GM12878 (cell line): ENCODE data around the gene ITPRIP. TPM values are rescaled to one million over a fixed set of nuclear protein-coding genes. Genes with fewer than 3 reads are reported as not detected.
A peak's percentile ranks its signal among the peaks of the same experiment; 100 is the strongest.

Experiments
- ATAC-seq: fragments of 200-7000 bp; cut with Tn5 transposase; 3 replicates; pipeline ENCODE4 v1.9.1; 2020; ENCODE audit warnings: mild to moderate bottlenecking, moderate library complexity
- BruUV-seq: library from RNA; stranded (reverse); fragments of 400-500 nt; replicated peaks from 2 replicates; lab custom pipeline; 2021; lab: Mats Ljungman, UMichigan
- CTCF ChIA-PET: fragments of 300-600 bp; sonication (Branson Sonifier 250); formaldehyde crosslinking; extraction: SDS; loops from one replicate; lab custom pipeline; 2021; ENCODE audit warnings: inconsistent platforms; lab: Yijun Ruan, JAX
- POLR2A ChIA-PET: fragments of 350-600 bp; formaldehyde crosslinking; extraction: SDS; loops from one replicate; lab custom pipeline; 2021; ENCODE audit warnings: inconsistent platforms; lab: Charles Lee
- RAD21 ChIA-PET: fragments of 300-600 bp; sonication (Branson Sonifier 250); formaldehyde crosslinking; loops from one replicate; lab custom pipeline; 2023; ENCODE audit warnings: antibody characterized with exemption; ENCODE audit not compliant: unreplicated experiment; lab: Charles Lee
- SMC1A ChIA-PET: fragments of 300-600 bp; sonication (Branson Sonifier 250); formaldehyde crosslinking; loops from one replicate; lab custom pipeline; 2023; ENCODE audit not compliant: unreplicated experiment, uncharacterized antibody; lab: Charles Lee
- DNase-seq: peaks from one replicate; pipeline ENCODE4 v3.0.0-alpha.2; 2011; ENCODE audit warnings: low read depth, low spot score
- FAIRE-seq: peaks from 3 replicates; lab custom pipeline; 2011; peaks lifted over from hg19 to GRCh38; lab: Jason Lieb, UNC
- H2AFZ ChIP-seq: 2 replicates; pipeline ENCODE4 v1.6.0; 2011; ENCODE audit warnings: low read depth, low read length, control low read depth; ENCODE audit not compliant: control insufficient read depth
- H3K27ac ChIP-seq: 2 replicates; pipeline ENCODE4 v1.5.1; 2011; ENCODE audit warnings: control low read depth; ENCODE audit not compliant: control insufficient read depth, insufficient read depth
- H3K27me3 ChIP-seq, 2 experiments: replicated peaks in 1 of 2; 2 replicates each; pipeline versions ENCODE4 v1.6.0 to v1.6.1; 2011; ENCODE audit warnings: low read length in 1 of 2; ENCODE audit not compliant: control insufficient read depth in 2 of 2, insufficient read depth in 2 of 2
- H3K36me3 ChIP-seq, 2 experiments: 2 replicates each; pipeline ENCODE4 v1.5.1; 2011; ENCODE audit warnings: low read length in 1 of 2; ENCODE audit not compliant: control insufficient read depth in 2 of 2, insufficient read depth in 2 of 2
- H3K4me1 ChIP-seq: 2 replicates; pipeline ENCODE4 v1.6.1; 2011; ENCODE audit warnings: mild to moderate bottlenecking, low read length, moderate library complexity, mixed read lengths; ENCODE audit not compliant: control insufficient read depth, insufficient read depth
- H3K4me2 ChIP-seq: 2 replicates; pipeline ENCODE4 v1.6.0; 2011; ENCODE audit warnings: control low read depth; ENCODE audit not compliant: control insufficient read depth, insufficient read depth
- H3K4me3 ChIP-seq: fragments of 200-600 bp; sonication (generic); 2 replicates; pipeline ENCODE4 v1.5.1; 2016
- H3K79me2 ChIP-seq: 2 replicates; pipeline ENCODE4 v1.6.0; 2011; ENCODE audit warnings: low read length; ENCODE audit not compliant: control insufficient read depth, insufficient read depth
- H3K9ac ChIP-seq: 2 replicates; pipeline ENCODE4 v1.8.0; 2011; ENCODE audit warnings: low read length, control low read depth, mixed read lengths; ENCODE audit not compliant: control insufficient read depth, insufficient read depth
- H3K9me3 ChIP-seq: replicated peaks from 3 replicates; pipeline ENCODE4 v1.5.1; 2011; ENCODE audit warnings: mild to moderate bottlenecking, low read length; ENCODE audit not compliant: control insufficient read depth, insufficient read depth
- H4K20me1 ChIP-seq: 2 replicates; pipeline ENCODE4 v1.6.0; 2011; ENCODE audit not compliant: control insufficient read depth, insufficient read depth
- ATF3 ChIP-seq: IDR thresholded peaks from 2 replicates; pipeline ENCODE4 v1.6.1; 2011; ENCODE audit warnings: low read depth, mild to moderate bottlenecking, low read length, moderate library complexity, borderline replicate concordance; ENCODE audit errors: extremely low read depth
- BCL3 ChIP-seq: IDR thresholded peaks from 2 replicates; pipeline ENCODE4 v1.6.1; 2011; ENCODE audit warnings: borderline replicate concordance, low read depth, mild to moderate bottlenecking, moderate library complexity, low read length; ENCODE audit not compliant: insufficient read depth, poor library complexity, severe bottlenecking
- EED ChIP-seq: sonication (generic); IDR thresholded peaks from 2 replicates; pipeline ENCODE4 v1.6.1; 2016; ENCODE audit warnings: antibody characterized with exemption, low read depth
- EGR1 ChIP-seq, 2 experiments: IDR thresholded peaks; 1 replicate in 1 of 2; 2 replicates in 1 of 2; pipeline ENCODE4 v1.6.1; 2011 to 2012; ENCODE audit warnings: low read depth in 2 of 2, low read length in 2 of 2, borderline replicate concordance in 1 of 2, mild to moderate bottlenecking in 1 of 2, moderate library complexity in 1 of 2
- FOS ChIP-seq: IDR thresholded peaks from 3 replicates; pipeline ENCODE4 v1.6.1; 2011; ENCODE audit warnings: borderline replicate concordance; ENCODE audit not compliant: insufficient read length; ENCODE audit errors: extremely low read depth
- FOXK2 ChIP-seq: fragments of 450-650 bp; IDR thresholded peaks from 2 replicates; pipeline ENCODE4 v1.6.1; 2017; ENCODE audit warnings: mild to moderate bottlenecking, moderate library complexity
- IKZF2 ChIP-seq, 2 experiments: fragments of 450-650 bp; IDR thresholded peaks; 2 replicates each; pipeline ENCODE4 v1.6.1; 2017; ENCODE audit warnings: mild to moderate bottlenecking in 2 of 2, moderate library complexity in 2 of 2
- NBN ChIP-seq: fragments of 450-650 bp; IDR thresholded peaks from 2 replicates; pipeline ENCODE4 v1.6.1; 2016
- NR2F1 ChIP-seq: fragments of 450-650 bp; conservative IDR thresholded peaks from 2 replicates; pipeline ENCODE4 v1.6.1; 2017; ENCODE audit warnings: mild to moderate bottlenecking
- PML ChIP-seq: IDR thresholded peaks from 2 replicates; pipeline ENCODE4 v1.6.1; 2012; ENCODE audit warnings: low read length, inconsistent platforms
- SIN3A ChIP-seq: IDR thresholded peaks from 2 replicates; pipeline ENCODE4 v1.6.1; 2012; ENCODE audit warnings: low read depth, low read length, improper control_type of control experiment
- SKIL ChIP-seq: fragments of 450-650 bp; IDR thresholded peaks from 2 replicates; pipeline ENCODE4 v1.6.1; 2017; ENCODE audit warnings: mild to moderate bottlenecking, low read depth, inconsistent platforms; ENCODE audit not compliant: poor library complexity, severe bottlenecking
- SPI1 ChIP-seq: IDR thresholded peaks from 2 replicates; pipeline ENCODE4 v1.6.1; 2011; ENCODE audit warnings: low read depth, mild to moderate bottlenecking, low read length, moderate library complexity, borderline replicate concordance; ENCODE audit not compliant: insufficient read depth
- WRNIP1 ChIP-seq: IDR thresholded peaks from 2 replicates; pipeline ENCODE4 v1.6.1; 2011; ENCODE audit warnings: low read depth, low read length, improper control_type of control experiment, borderline replicate concordance
- ZNF622 ChIP-seq: fragments of 450-650 bp; IDR thresholded peaks from 2 replicates; pipeline ENCODE4 v1.6.1; 2017; ENCODE audit warnings: mild to moderate bottlenecking, inconsistent platforms
- WGBS: methylation state at CpG from one replicate; pipeline ENCODE4 v1.1.6; 2016; ENCODE audit warnings: low lambda C conversion rate; ENCODE audit not compliant: insufficient replicate concordance, insufficient coverage; ENCODE audit errors: missing lambda C conversion rate; 5-methylcytosine and 5-hydroxymethylcytosine counted together
- in situ Hi-C: fragments of 300-500 bp; cut with MboI; formaldehyde crosslinking; loops from 9 replicates; pipeline ENCODE4 v1.14.3; 2018; ENCODE audit warnings: mixed read lengths
- intact Hi-C: fragments of 100-400 bp; cut with micrococcal nuclease; formaldehyde crosslinking; loops from one replicate; pipeline ENCODE4 v1.14.2; 2022; ENCODE audit not compliant: unreplicated experiment
- polyA plus RNA-seq, 11 experiments: library from polyadenylated mRNA; depleted of rRNA in 4 of 11; unstranded in 6 of 11; stranded (reverse) in 5 of 11; fragments of >200 nt; fragmentation: Nextera tagmentation in 4 of 11; fragmentation: Illumina TruSeq in 1 of 11; extraction: Ambion mirVana in 4 of 11; extraction: Trizol in 1 of 11; gene quantifications; 1 replicate in 1 of 11; 2 replicates in 10 of 11; pipeline versions ENCODE4 v1.2.1 to v1.2.3, GENCODE V29; 2011 to 2016; ENCODE audit warnings: inconsistent platforms in 2 of 11, missing spikeins in 2 of 11, low read depth in 1 of 11
- total RNA-seq, 4 experiments: library from RNA; depleted of rRNA in 3 of 4; stranded (reverse); fragments of >200 nt in 3 of 4; fragmentation: Illumina TruSeq in 1 of 4; extraction: Trizol in 1 of 4; gene quantifications; 2 replicates each; pipeline versions ENCODE4 v1.2.1 to v1.2.3, GENCODE V29; 2013 to 2021
- TF ChIP-seq, protein P1 (sequence below): fragments of 450-650 bp; formaldehyde crosslinking; IDR thresholded peaks from 2 replicates; pipeline ENCODE4 v1.4.0; 2020; ENCODE audit warnings: mild to moderate bottlenecking, moderate library complexity

Gene ITPRIP
- total and polyA plus RNA-seq, 10 of the 15 experiments (the other 5 are each of a cell fraction or from before 2014, with no cell fraction given), result 0.82 to 10.4 (median 5.9) TPM

GRCh38 chr10:104337521-104337984 is 712 bp downstream of the ITPRIP start:
- Histone ChIP-seq H3K27me3 (no peaks in the 10 kb centered on the region), H3K4me2 (peak overlapping the region; percentile 98), H2AFZ (peak overlapping the region; percentile 86), H3K4me3 (peak overlapping the region; percentile 94), H3K9ac (peak overlapping the region; percentile 91), H3K79me2 (peaks cover 54% of the 10 kb centered on the region), H4K20me1 (peaks cover 14% of the 10 kb centered on the region), H3K36me3 (peaks cover 0 to 5% of the 10 kb centered on the region in 2 experiments; a peak in 2 of 4 replicates), H3K9me3 (no peaks in the 10 kb centered on the region), H3K4me1 (peaks cover 22% of the 10 kb centered on the region), H3K27ac (peak overlapping the region; percentile 96)
- SMC1A ChIA-PET, result interaction anchor here (1.9 to 7.0 kb wide), 5 partner anchors 8 to 31 kb away, joined by 5 to 58 read pairs (median 12); no protein-coding TSS in a partner anchor
- RAD21 ChIA-PET, result interaction anchor here (0.8 to 5.7 kb wide), 5 partner anchors 8 to 34 kb away, joined by 3 to 39 read pairs (median 8); no protein-coding TSS in a partner anchor
- intact Hi-C loops, result loop anchor here (2.0 to 10.0 kb wide), 3 partner anchors 29 to 643 kb away; partner anchors contain the start of gene STN1
- POLR2A ChIA-PET, result interaction anchor here (0.8 to 2.8 kb wide), 4 partner anchors 10 to 83 kb away, joined by 4 to 6 read pairs (median 5); partner anchors contain the start of gene GSTO1
- ATAC-seq (peak; percentile 68), DNase-seq (no peak), FAIRE-seq (no peak)
- CTCF ChIA-PET, result interaction anchor here (0.8 to 7.2 kb wide), 7 partner anchors 8 to 45 kb away, joined by 3 to 111 read pairs (median 4); partner anchors contain the start of gene CFAP58
- 0% methylated on average over 23 of the region's 23 CpGs for WGBS
- no TSS peak for BruUV-seq
- in situ Hi-C loops, result no loop called here
- TF ChIP-seq ATF3, result no peak
- TF ChIP-seq EED, result no peak; the same call in 1 of the 2 replicates
- TF ChIP-seq FOS, result no peak
- TF ChIP-seq NBN, result 0 out of 2 replicates have a peak, but pooled peaks have one; percentile 10
- TF ChIP-seq FOXK2, result no peak
- no peak for TF ChIP-seq ZNF622
- no peak for TF ChIP-seq SIN3A
- TF ChIP-seq, protein P1, sequence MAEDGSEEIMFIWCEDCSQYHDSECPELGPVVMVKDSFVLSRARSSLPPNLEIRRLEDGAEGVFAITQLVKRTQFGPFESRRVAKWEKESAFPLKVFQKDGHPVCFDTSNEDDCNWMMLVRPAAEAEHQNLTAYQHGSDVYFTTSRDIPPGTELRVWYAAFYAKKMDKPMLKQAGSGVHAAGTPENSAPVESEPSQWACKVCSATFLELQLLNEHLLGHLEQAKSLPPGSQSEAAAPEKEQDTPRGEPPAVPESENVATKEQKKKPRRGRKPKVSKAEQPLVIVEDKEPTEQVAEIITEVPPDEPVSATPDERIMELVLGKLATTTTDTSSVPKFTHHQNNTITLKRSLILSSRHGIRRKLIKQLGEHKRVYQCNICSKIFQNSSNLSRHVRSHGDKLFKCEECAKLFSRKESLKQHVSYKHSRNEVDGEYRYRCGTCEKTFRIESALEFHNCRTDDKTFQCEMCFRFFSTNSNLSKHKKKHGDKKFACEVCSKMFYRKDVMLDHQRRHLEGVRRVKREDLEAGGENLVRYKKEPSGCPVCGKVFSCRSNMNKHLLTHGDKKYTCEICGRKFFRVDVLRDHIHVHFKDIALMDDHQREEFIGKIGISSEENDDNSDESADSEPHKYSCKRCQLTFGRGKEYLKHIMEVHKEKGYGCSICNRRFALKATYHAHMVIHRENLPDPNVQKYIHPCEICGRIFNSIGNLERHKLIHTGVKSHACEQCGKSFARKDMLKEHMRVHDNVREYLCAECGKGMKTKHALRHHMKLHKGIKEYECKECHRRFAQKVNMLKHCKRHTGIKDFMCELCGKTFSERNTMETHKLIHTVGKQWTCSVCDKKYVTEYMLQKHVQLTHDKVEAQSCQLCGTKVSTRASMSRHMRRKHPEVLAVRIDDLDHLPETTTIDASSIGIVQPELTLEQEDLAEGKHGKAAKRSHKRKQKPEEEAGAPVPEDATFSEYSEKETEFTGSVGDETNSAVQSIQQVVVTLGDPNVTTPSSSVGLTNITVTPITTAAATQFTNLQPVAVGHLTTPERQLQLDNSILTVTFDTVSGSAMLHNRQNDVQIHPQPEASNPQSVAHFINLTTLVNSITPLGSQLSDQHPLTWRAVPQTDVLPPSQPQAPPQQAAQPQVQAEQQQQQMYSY (CRISPR knock-in tag), result no peak
- peak; percentile 81 for TF ChIP-seq SPI1
- peak; percentile 18 to 40; a peak in 3 of 4 replicates for TF ChIP-seq IKZF2 (IDR thresholded peaks at IDR 0.05)
- no peak for TF ChIP-seq PML
- no peak for TF ChIP-seq NR2F1
- no peak for TF ChIP-seq SKIL
- TF ChIP-seq EGR1 (IDR thresholded peaks at IDR 0.05; ENCODE audit: borderline replicate concordance in 1 of 2, low read depth in 2 of 2, low read length in 2 of 2), result no peak; a peak in 1 of 3 replicates
- no peak for TF ChIP-seq WRNIP1
- TF ChIP-seq BCL3, result no peak
